Cardiac muscle cell (in vitro differentiated cells and primary cell): Measurements from ENCODE around the gene TMPRSS13. TPM values are rescaled to one million over a fixed set of nuclear protein-coding genes. Genes with fewer than 3 reads are reported as not detected.

Source experiments
- DNase-seq, 2 donors: peaks; one replicate each; pipeline versions ENCODE4 v3.0.0 to v3.0.0-alpha.2; 2010 to 2017; ENCODE audit warnings: low read depth in 1 of 2, low spot score in 1 of 2
- H3K27ac ChIP-seq: fragments of 200-600 bp; sonication (generic); 2 replicates; pipeline ENCODE4 v1.5.1; 2016
- H3K27me3 ChIP-seq: fragments of 200-600 bp; sonication (generic); 2 replicates; pipeline ENCODE4 v1.6.0; 2016; ENCODE audit warnings: control low read depth
- H3K36me3 ChIP-seq: fragments of 200-600 bp; sonication (generic); 2 replicates; pipeline ENCODE4 v1.5.1; 2016; ENCODE audit warnings: control low read depth
- H3K4me1 ChIP-seq: fragments of 200-600 bp; sonication (generic); 2 replicates; pipeline ENCODE4 v1.8.1; 2017; ENCODE audit warnings: low read depth, mild to moderate bottlenecking, mixed run types
- H3K4me3 ChIP-seq: fragments of 200-600 bp; sonication (generic); 2 replicates; pipeline ENCODE4 v1.5.1; 2016; ENCODE audit warnings: mild to moderate bottlenecking
- H3K9me3 ChIP-seq: fragments of 200-600 bp; sonication (generic); 2 replicates; pipeline ENCODE4 v1.5.1; 2017; ENCODE audit warnings: low read depth, mild to moderate bottlenecking, control low read depth
- polyA plus RNA-seq: library from polyadenylated mRNA; unstranded; fragments of >200 nt; fragmentation: Nextera tagmentation; extraction: Ambion mirVana; gene quantifications from 2 replicates; pipeline ENCODE4 v1.2.1, GENCODE V29; 2016
- total RNA-seq: library from RNA; depleted of rRNA; stranded (reverse); fragments of >200 nt; gene quantifications from 2 replicates; pipeline ENCODE4 v1.2.3, GENCODE V29; 2016
- TF ChIP-seq, protein P1 (sequence below): IDR thresholded peaks from 2 replicates; pipeline ENCODE4 v1.5.1; 2012; ENCODE audit warnings: low read depth, mild to moderate bottlenecking, low read length

TMPRSS13 gene
- total and polyA plus RNA-seq, 2 experiments from 2014 or later = 0.40 to 0.66 TPM

DNA sequence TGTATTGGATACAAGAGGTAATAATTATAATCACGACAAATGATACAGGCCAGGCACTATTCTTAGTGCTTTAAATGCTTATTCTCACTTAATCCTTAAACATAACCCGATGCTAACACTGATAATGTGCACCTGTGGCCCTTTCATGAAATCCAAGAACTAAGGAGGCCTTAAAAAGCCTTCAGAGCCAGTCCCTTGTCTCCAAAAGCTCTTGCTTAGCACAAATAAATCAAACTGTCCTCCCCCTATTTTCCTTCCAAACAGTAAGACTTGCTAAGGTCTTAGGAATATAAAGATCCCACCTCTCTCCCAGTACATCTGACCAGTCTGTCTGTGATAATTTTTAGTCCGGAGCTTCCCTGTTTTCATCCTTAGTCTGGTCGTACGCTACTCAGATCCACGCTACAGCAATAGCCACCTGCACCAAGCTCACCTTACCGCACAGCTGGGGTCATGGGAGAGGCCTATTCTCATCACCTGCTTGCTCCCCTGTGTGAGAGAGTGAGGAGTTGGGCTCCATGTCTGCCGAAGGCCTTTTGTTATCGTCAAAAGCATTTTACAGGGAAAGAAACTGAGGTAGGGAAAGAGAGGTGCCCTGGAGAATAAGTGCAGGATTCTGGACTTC is 69.6 kb downstream of the TMPRSS13 start:
- no peak for DNase-seq

DNA sequence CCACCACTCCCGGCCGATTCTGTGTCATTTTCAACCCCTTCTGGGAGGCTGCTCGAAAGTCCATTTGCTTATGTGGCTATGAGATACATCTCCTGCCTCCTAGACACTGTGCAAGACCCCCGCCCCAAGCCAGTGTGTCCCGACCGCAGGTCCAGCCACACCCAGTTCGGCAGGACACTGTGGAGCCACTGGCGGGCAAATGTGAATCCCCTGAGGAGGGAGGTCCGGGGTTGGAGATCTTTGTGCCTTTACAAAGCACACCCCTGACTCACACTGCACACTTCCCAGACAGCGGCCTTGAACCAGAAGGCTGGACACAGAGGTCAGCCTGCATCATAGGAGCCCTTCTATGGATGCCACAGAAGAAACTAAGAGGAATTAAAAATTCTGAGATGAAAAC is 70.1 kb downstream of the TMPRSS13 start:
- TF ChIP-seq, protein P1, sequence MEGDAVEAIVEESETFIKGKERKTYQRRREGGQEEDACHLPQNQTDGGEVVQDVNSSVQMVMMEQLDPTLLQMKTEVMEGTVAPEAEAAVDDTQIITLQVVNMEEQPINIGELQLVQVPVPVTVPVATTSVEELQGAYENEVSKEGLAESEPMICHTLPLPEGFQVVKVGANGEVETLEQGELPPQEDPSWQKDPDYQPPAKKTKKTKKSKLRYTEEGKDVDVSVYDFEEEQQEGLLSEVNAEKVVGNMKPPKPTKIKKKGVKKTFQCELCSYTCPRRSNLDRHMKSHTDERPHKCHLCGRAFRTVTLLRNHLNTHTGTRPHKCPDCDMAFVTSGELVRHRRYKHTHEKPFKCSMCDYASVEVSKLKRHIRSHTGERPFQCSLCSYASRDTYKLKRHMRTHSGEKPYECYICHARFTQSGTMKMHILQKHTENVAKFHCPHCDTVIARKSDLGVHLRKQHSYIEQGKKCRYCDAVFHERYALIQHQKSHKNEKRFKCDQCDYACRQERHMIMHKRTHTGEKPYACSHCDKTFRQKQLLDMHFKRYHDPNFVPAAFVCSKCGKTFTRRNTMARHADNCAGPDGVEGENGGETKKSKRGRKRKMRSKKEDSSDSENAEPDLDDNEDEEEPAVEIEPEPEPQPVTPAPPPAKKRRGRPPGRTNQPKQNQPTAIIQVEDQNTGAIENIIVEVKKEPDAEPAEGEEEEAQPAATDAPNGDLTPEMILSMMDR = no peak
- no peak overlapping the region for H3K4me3 ChIP-seq
- no peak overlapping the region for H3K27ac ChIP-seq
- no peaks in the 10 kb centered on the region for H3K27me3 ChIP-seq
- peaks cover 23% of the 10 kb centered on the region for H3K4me1 ChIP-seq
- H3K36me3 ChIP-seq = no peaks in the 10 kb centered on the region
- no peaks in the 10 kb centered on the region for H3K9me3 ChIP-seq
- no peak for DNase-seq

More for the DNA sequence above, 69.6 kb downstream of the TMPRSS13 start:
- no peaks in the 10 kb centered on the region for H3K36me3 ChIP-seq
- H3K9me3 ChIP-seq = no peaks in the 10 kb centered on the region
- H3K27me3 ChIP-seq = no peaks in the 10 kb centered on the region
- H3K4me1 ChIP-seq = peaks cover 23% of the 10 kb centered on the region
- TF ChIP-seq, protein P1 = no peak
- H3K4me3 ChIP-seq = no peak overlapping the region
- H3K27ac ChIP-seq = no peak overlapping the region

DNA sequence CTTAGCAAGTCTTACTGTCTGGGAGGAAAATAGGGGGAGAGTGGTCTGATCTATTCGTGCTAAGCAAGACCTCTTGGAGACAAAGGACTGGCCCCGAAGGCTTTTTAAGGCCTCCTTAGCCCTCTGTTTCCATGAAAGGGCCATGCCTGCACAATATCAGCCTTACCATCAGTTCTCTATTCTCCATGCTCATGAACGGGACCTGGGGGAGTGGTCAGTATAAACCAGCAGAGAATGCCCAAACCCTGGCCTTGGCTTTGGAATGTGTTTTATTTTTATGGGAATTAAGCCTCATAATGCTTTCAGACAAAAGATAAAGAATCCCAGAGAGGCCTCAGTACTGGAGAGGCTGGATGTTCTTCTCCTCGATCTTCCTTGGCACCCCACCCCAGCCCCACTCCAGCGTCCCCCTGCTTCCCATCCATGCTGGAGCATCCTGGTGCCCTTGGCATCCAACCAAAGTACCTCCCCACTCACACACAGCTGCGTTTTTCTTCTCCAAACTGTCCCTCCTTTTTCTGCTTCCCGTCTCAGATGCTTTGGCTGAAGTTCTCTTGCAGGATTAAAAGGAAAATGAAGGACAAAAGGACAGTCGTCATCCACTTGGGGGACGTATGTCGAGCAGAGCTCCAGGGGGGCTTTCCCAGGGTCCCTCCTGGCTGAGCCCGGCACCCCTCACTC is 71.3 kb downstream of the TMPRSS13 start:
- Histone ChIP-seq H3K4me3 (no peak overlapping the region), H3K4me1 (peaks cover 20% of the 10 kb centered on the region), H3K27me3 (no peaks in the 10 kb centered on the region), H3K9me3 (no peaks in the 10 kb centered on the region), H3K36me3 (no peaks in the 10 kb centered on the region), H3K27ac (no peak overlapping the region)
- no peak for DNase-seq
- TF ChIP-seq, protein P1 = no peak

DNA sequence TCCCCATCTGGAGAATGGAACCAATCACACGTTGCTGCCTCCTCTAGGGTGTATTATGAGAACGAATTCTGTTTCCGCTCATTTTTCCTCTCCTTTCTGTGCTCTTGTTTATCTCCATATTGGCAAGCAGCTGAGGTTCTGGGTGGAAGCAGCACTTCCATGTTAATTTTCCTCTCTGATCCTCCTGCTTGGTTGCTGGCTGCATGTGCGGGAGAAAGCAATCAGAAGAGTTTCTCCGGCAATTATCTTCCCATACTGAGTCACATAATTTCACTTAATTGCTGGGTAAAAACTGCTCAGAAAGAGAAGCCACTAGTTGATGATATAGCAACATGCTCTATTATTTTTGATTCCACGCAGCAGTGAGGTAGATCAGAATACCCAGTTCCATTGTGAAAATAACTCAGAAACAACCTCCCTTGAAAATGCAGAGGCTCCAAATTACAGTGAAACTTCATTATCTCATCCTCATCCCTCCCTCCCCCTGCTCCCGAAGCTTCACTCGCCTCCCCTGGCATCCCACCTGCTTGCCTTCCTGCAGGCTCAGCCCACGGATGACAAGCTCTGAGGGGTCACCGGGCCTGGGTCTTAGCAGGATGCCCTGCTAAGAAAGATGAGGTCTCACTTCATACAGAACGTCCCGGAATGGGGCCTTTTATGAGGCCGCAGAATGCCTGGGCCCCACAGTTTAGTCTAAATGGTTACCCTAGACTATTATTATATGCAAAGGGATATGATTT is 73.1 kb downstream of the TMPRSS13 start:
- no peak overlapping the region for H3K4me3 ChIP-seq
- H3K4me1 ChIP-seq = peaks cover 14% of the 10 kb centered on the region
- no peaks in the 10 kb centered on the region for H3K9me3 ChIP-seq
- no peaks in the 10 kb centered on the region for H3K36me3 ChIP-seq
- TF ChIP-seq, protein P1 = no peak
- H3K27me3 ChIP-seq = no peaks in the 10 kb centered on the region
- H3K27ac ChIP-seq = no peak overlapping the region
- no peak for DNase-seq

DNA sequence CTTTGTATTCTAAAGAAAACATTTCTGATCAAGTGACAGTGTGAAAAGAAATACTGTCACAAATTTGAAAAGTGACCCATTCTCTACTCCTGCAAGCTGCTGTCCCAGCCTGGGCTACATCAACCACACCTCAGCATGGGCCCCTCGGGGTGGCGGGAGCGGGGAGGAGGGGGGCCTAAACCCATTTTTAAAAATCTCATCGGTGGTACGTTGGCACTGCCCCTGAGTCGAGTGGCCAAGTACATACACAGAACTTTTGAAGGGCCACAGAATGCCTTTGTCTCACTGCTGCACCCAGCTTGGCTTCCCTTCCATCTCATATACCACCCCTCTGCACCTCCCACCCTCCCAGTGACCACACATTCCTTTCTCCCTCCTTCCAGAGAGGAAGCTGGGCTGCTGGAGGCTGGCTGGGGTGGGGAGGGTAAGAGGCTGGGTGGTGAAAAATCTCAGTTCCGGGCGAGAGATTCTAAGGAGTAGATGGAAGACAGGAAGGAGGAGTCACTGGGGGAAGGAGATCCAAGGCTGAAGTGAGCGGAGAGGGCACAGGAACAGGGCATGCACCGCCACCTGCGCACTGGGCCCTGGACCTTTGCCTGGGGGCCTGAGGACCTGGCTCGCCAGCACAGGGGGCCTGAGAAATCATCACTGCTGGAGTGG is 73.9 kb downstream of the TMPRSS13 start:
- Histone ChIP-seq H3K27me3 (no peaks in the 10 kb centered on the region), H3K4me1 (peaks cover 16% of the 10 kb centered on the region), H3K4me3 (no peak overlapping the region), H3K27ac (peak overlapping the region; percentile 25), H3K36me3 (no peaks in the 10 kb centered on the region), H3K9me3 (no peaks in the 10 kb centered on the region)
- DNase-seq = no peak
- TF ChIP-seq, protein P1 = no peak
